ENCODE data around the gene ESRRG. TPM values are rescaled to one million over a fixed set of nuclear protein-coding genes. Genes with fewer than 3 reads are reported as not detected.

Gene ESRRG
- total and polyA plus RNA-seq, 2 of the 8 experiments (the other 6 are each of a cell fraction or from before 2014, with no cell fraction given): 0.59 to 1.4 TPM

DNA sequence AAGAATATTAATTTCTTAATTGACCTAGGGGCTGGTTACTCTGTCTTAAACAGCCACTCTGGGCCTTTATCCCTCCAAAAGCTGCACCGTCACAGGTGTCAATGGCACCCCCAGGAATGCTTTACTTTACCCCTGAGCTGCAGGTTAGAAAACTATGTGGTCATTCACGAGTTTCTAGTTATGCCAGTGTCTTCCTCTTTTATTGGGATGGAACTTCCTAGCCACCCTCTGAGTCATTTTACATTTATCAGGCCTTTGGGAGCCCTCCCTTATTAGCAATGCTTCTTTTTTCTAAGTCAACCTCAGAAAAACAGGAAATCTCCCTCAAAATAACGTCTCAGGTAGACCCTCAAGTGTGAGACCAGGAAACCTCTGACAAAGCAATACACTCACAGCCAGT lies 240.6 kb downstream of the ESRRG start (continued):
- TF ChIP-seq, protein P1, sequence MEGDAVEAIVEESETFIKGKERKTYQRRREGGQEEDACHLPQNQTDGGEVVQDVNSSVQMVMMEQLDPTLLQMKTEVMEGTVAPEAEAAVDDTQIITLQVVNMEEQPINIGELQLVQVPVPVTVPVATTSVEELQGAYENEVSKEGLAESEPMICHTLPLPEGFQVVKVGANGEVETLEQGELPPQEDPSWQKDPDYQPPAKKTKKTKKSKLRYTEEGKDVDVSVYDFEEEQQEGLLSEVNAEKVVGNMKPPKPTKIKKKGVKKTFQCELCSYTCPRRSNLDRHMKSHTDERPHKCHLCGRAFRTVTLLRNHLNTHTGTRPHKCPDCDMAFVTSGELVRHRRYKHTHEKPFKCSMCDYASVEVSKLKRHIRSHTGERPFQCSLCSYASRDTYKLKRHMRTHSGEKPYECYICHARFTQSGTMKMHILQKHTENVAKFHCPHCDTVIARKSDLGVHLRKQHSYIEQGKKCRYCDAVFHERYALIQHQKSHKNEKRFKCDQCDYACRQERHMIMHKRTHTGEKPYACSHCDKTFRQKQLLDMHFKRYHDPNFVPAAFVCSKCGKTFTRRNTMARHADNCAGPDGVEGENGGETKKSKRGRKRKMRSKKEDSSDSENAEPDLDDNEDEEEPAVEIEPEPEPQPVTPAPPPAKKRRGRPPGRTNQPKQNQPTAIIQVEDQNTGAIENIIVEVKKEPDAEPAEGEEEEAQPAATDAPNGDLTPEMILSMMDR (IDR thresholded peaks at IDR 0.05; ENCODE audit: control extremely low read depth in 1 of 3, insufficient read depth in 1 of 3, low read depth in 1 of 3, low read length in 3 of 3): no peak
- no peak for TF ChIP-seq CHD2 (IDR thresholded peaks at IDR 0.05; ENCODE audit: low read length)

Data from H1 (cell line).